Stimulated activated CD4-positive, alpha-beta T cell treated with anti-CD3 and anti-CD28 coated beads, Interleukin-15, amount 100 ng/mL, for 48 hours (primary cell): ENCODE measurements around the gene MORN2.

Experiments used
- DNase-seq, 2 donors: peaks; one replicate each; pipeline ENCODE4 v3.0.0-alpha.2; 2020; ENCODE audit warnings: low read depth in 2 of 2

The MORN2 gene

GRCh38 chr2:38889575-38889974 lies 13.8 kb downstream of the MORN2 start, which contains the start of gene ARHGEF33:
TSS of gene ARHGEF33 (plus strand) at chr2:38889875. CDS start at chr2:38919448, 29,573 bp downstream.
- DNase-seq = no peak

GRCh38 chr2:38892819-38893218 lies 17.0 kb downstream of the MORN2 start:
- no peak for DNase-seq

GRCh38 chr2:38898256-38898655 lies 22.5 kb downstream of the MORN2 start:
- no peak for DNase-seq

- DNase-seq = no peak
Observed at GRCh38 chr2:38900726-38901125, 24.9 kb downstream of the MORN2 start.

- DNase-seq = no peak
Observed at GRCh38 chr2:38905251-38905650, 29.5 kb downstream of the MORN2 start.

GRCh38 chr2:38907242-38907641 lies 31.5 kb downstream of the MORN2 start:
- no peak for DNase-seq

GRCh38 chr2:38907743-38908562 lies 32.2 kb downstream of the MORN2 start:
- no peak for DNase-seq

- DNase-seq = no peak
Observed at GRCh38 chr2:38909872-38910271, 34.1 kb downstream of the MORN2 start.

- no peak for DNase-seq
Observed at GRCh38 chr2:38911191-38911590, 35.4 kb downstream of the MORN2 start.

- DNase-seq = no peak
Observed at GRCh38 chr2:38912619-38913018, 36.8 kb downstream of the MORN2 start.

- DNase-seq = no peak
Observed at GRCh38 chr2:38922389-38922788, 46.6 kb downstream of the MORN2 start.

- DNase-seq = no peak
Observed at GRCh38 chr2:38922902-38923301, 47.1 kb downstream of the MORN2 start.

GRCh38 chr2:38925982-38926381 lies 50.2 kb downstream of the MORN2 start:
- no peak for DNase-seq

- DNase-seq = no peak
Observed at GRCh38 chr2:38930600-38930999, 54.8 kb downstream of the MORN2 start.
